Natural killer cell (primary cell): ENCODE measurements around the gene GSS. TPM values are rescaled to one million over a fixed set of nuclear protein-coding genes. Genes with fewer than 3 reads are reported as not detected.
A peak's percentile ranks its signal among the peaks of the same experiment; 100 is the strongest.

ENCODE experiments used
- ATAC-seq, 3 donors: fragments of 150-1000 bp in 2 of 3; fragments of 200-7000 bp in 1 of 3; cut with Tn5 transposase; 1 replicate in 1 of 3; 2 replicates in 2 of 3; pipeline ENCODE4 v1.10.0; 2021; ENCODE audit warnings: mild to moderate bottlenecking in 2 of 3, moderate library complexity in 2 of 3
- DNase-seq, 2 donors: peaks; one replicate each; pipeline versions ENCODE4 v3.0.0 to v3.0.0-alpha.2; 2013 to 2021; ENCODE audit warnings: mixed read lengths in 1 of 2
- H3K27ac ChIP-seq: one replicate; pipeline ENCODE4 v1.5.1; 2013; ENCODE audit warnings: mild to moderate bottlenecking, low read length
- H3K27me3 ChIP-seq: one replicate; pipeline ENCODE4 v1.6.1; 2013; ENCODE audit warnings: low read length; ENCODE audit not compliant: control insufficient read depth, insufficient read depth
- H3K36me3 ChIP-seq: one replicate; pipeline ENCODE4 v1.6.1; 2013; ENCODE audit warnings: low read length; ENCODE audit not compliant: control insufficient read depth, insufficient read depth
- H3K4me1 ChIP-seq: one replicate; pipeline ENCODE4 v1.6.1; 2013; ENCODE audit warnings: low read length; ENCODE audit not compliant: control insufficient read depth, insufficient read depth
- H3K4me3 ChIP-seq: one replicate; pipeline ENCODE4 v1.5.1; 2013; ENCODE audit warnings: low read length
- H3K9me3 ChIP-seq: one replicate; pipeline ENCODE4 v1.6.1; 2013; ENCODE audit warnings: low read length; ENCODE audit not compliant: control insufficient read depth, insufficient read depth
- H3K27ac Mint-ChIP-seq, 2 donors: one replicate each; pipeline ENCODE4 v1.8.0; 2022; ENCODE audit warnings: mild to moderate bottlenecking in 2 of 2, mixed read lengths in 2 of 2, moderate library complexity in 1 of 2
- H3K27me3 Mint-ChIP-seq, 2 donors: one replicate each; pipeline ENCODE4 v1.8.0; 2022; ENCODE audit warnings: low read depth in 2 of 2, mixed read lengths in 2 of 2
- H3K36me3 Mint-ChIP-seq: one replicate; pipeline ENCODE4 v1.8.0; 2022; ENCODE audit warnings: mixed read lengths
- H3K4me1 Mint-ChIP-seq, 2 donors: one replicate each; pipeline ENCODE4 v1.8.0; 2022; ENCODE audit warnings: mixed read lengths in 2 of 2
- H3K4me3 Mint-ChIP-seq: one replicate; pipeline ENCODE4 v1.8.0; 2022; ENCODE audit warnings: mild to moderate bottlenecking, moderate library complexity, mixed read lengths
- H3K9me3 Mint-ChIP-seq, 2 donors: one replicate each; pipeline ENCODE4 v1.8.0; 2022; ENCODE audit warnings: mixed read lengths in 2 of 2
- CTCF ChIP-seq: fragments of 200-600 bp; IDR thresholded peaks from one replicate; pipeline ENCODE4 v1.8.0; 2022; ENCODE audit warnings: antibody characterized with exemption
- WGBS: methylation state at CpG from one replicate; pipeline ENCODE4 v1.1.7; 2013; ENCODE audit warnings: missing lambda C conversion rate; ENCODE audit not compliant: insufficient coverage; 5-methylcytosine and 5-hydroxymethylcytosine counted together
- intact Hi-C: fragments of 100-400 bp; cut with micrococcal nuclease; formaldehyde crosslinking; loops from one replicate; pipeline ENCODE4 v1.14.2; 2022
- total RNA-seq, 4 donors: library from RNA; stranded (reverse); fragments of 120-200 nt in 1 of 4; gene quantifications; one replicate each; pipeline versions ENCODE4 v1.2.3 to v1.2.4, GENCODE V29; 2013 to 2022

Gene GSS
- total RNA-seq, 3 donors from 2014 or later (not counting 1 experiment from before 2014, with no cell fraction given): 27.4 to 35.4 (median 30.3) TPM

GRCh38 chr20:35000922-35001595 is 45.5 kb upstream of the GSS start:
- no peak overlapping the region for H3K4me3 ChIP-seq
- H3K4me3 Mint-ChIP-seq: no peak overlapping the region
- H3K4me1 Mint-ChIP-seq: peaks cover 9 to 10% of the 10 kb centered on the region in 2 donors
- no peak for DNase-seq
- H3K36me3 ChIP-seq: peaks cover 66% of the 10 kb centered on the region
- 96% methylated on average over 28 of the region's 28 CpGs for WGBS
- no peaks in the 10 kb centered on the region for H3K9me3 ChIP-seq
- no peaks in the 10 kb centered on the region for H3K4me1 ChIP-seq
- TF ChIP-seq CTCF: no peak
- intact Hi-C loops: no loop called here
- ATAC-seq: no peak
- no peaks in the 10 kb centered on the region for H3K36me3 Mint-ChIP-seq
- no peak overlapping the region for H3K27ac ChIP-seq
- H3K27me3 Mint-ChIP-seq: no peaks in the 10 kb centered on the region
- H3K9me3 Mint-ChIP-seq: no peaks in the 10 kb centered on the region
- H3K27me3 ChIP-seq: no peaks in the 10 kb centered on the region
- peak overlapping the region in 1 of 2 donors; percentile 44 for H3K27ac Mint-ChIP-seq

- Histone ChIP-seq H3K27ac (no peak overlapping the region), H3K27me3 (no peaks in the 10 kb centered on the region), H3K9me3 (no peaks in the 10 kb centered on the region), H3K36me3 (peaks cover 65% of the 10 kb centered on the region), H3K4me3 (no peak overlapping the region), H3K4me1 (no peaks in the 10 kb centered on the region)
- intact Hi-C loops: no loop called here
- H3K4me1 Mint-ChIP-seq: peaks cover 9 to 10% of the 10 kb centered on the region in 2 donors
- DNase-seq: no peak
- no peaks in the 10 kb centered on the region for H3K9me3 Mint-ChIP-seq
- 97% methylated on average over 28 of the region's 28 CpGs for WGBS
- H3K36me3 Mint-ChIP-seq: no peaks in the 10 kb centered on the region
- no peak overlapping the region for H3K4me3 Mint-ChIP-seq
- ATAC-seq: no peak
- TF ChIP-seq CTCF: no peak
- no peaks in the 10 kb centered on the region for H3K27me3 Mint-ChIP-seq
- peak overlapping the region in 1 of 2 donors; percentile 44 for H3K27ac Mint-ChIP-seq
Observed at GRCh38 chr20:35000311-35000921, 44.8 kb upstream of the GSS start.

GRCh38 chr20:34999782-35000181 is 44.2 kb upstream of the GSS start:
- no peak overlapping the region for H3K4me3 Mint-ChIP-seq
- peaks cover 61% of the 10 kb centered on the region for H3K36me3 ChIP-seq

More at GRCh38 chr20:34999782-35000181, 44.2 kb upstream of the GSS start:
- TF ChIP-seq CTCF: no peak
- Histone ChIP-seq H3K27me3 (no peaks in the 10 kb centered on the region), H3K4me3 (no peak overlapping the region), H3K4me1 (no peaks in the 10 kb centered on the region), H3K9me3 (no peaks in the 10 kb centered on the region), H3K27ac (no peak overlapping the region)
- DNase-seq (no peak), ATAC-seq (no peak)
- 93% methylated on average over 10 of the region's 10 CpGs for WGBS
- no peaks in the 10 kb centered on the region for H3K36me3 Mint-ChIP-seq
- H3K27ac Mint-ChIP-seq: no peak overlapping the region
- H3K4me1 Mint-ChIP-seq: peaks cover 9 to 10% of the 10 kb centered on the region in 2 donors
- intact Hi-C loops: no loop called here
- no peaks in the 10 kb centered on the region for H3K9me3 Mint-ChIP-seq
- H3K27me3 Mint-ChIP-seq: no peaks in the 10 kb centered on the region
